Spleen (tissue), 11 donors: ENCODE measurements around the gene ELFN1. TPM values are rescaled to one million over a fixed set of nuclear protein-coding genes. Genes with fewer than 3 reads are reported as not detected.

Experiments
- DNase-seq: peaks from one replicate; pipeline ENCODE4 v3.0.0-alpha.2; 2020
- H3K27ac ChIP-seq, 8 donors: fragments of 200-600 bp; sonication (generic) in 7 of 8; 1 replicate in 4 of 8; 2 replicates in 4 of 8; pipeline versions ENCODE4 v1.5.0 to v1.8.0; 2016 to 2021; ENCODE audit warnings: inconsistent platforms in 4 of 8, mild to moderate bottlenecking in 4 of 8, moderate library complexity in 1 of 8
- H3K27me3 ChIP-seq, 7 donors: fragments of 200-600 bp; sonication (generic) in 6 of 7; replicated peaks in 1 of 7; 1 replicate in 4 of 7; 2 replicates in 3 of 7; pipeline versions ENCODE4 v1.5.0 to v1.8.0; 2016 to 2021; ENCODE audit warnings: inconsistent platforms in 3 of 7, mild to moderate bottlenecking in 1 of 7
- H3K36me3 ChIP-seq, 6 donors: fragments of 200-600 bp; sonication (generic) in 5 of 6; 1 replicate in 4 of 6; 2 replicates in 2 of 6; pipeline versions ENCODE4 v1.5.0 to v1.8.0; 2016 to 2021; ENCODE audit warnings: inconsistent platforms in 2 of 6
- H3K4me1 ChIP-seq, 6 donors: fragments of 200-600 bp; sonication (generic) in 5 of 6; 1 replicate in 3 of 6; 2 replicates in 3 of 6; pipeline versions ENCODE4 v1.5.0 to v1.8.0; 2016 to 2021; ENCODE audit warnings: inconsistent platforms in 3 of 6
- H3K4me3 ChIP-seq, 8 donors: fragments of 200-600 bp; sonication (generic) in 7 of 8; 1 replicate in 4 of 8; 2 replicates in 4 of 8; pipeline versions ENCODE4 v1.5.0 to v1.8.0; 2016 to 2021; ENCODE audit warnings: inconsistent platforms in 4 of 8, mild to moderate bottlenecking in 4 of 8, moderate library complexity in 2 of 8
- H3K9me3 ChIP-seq, 8 donors: fragments of 200-600 bp; sonication (generic) in 7 of 8; 1 replicate in 4 of 8; 2 replicates in 4 of 8; pipeline versions ENCODE4 v1.5.0 to v1.8.0; 2016 to 2021; ENCODE audit warnings: inconsistent platforms in 4 of 8
- CTCF ChIP-seq, 11 experiments: fragments of 200-600 bp in 7 of 11; fragments of 450-650 bp in 4 of 11; sonication (generic) in 4 of 11; IDR thresholded peaks in 8 of 11; conservative IDR thresholded peaks in 3 of 11; 1 replicate in 7 of 11; 2 replicates in 4 of 11; pipeline versions ENCODE4 v1.4.0 to v1.8.0; 2016 to 2021; ENCODE audit warnings: antibody characterized with exemption in 11 of 11, inconsistent platforms in 4 of 11, mild to moderate bottlenecking in 1 of 11
- POLR2A ChIP-seq, 3 donors: fragments of 450-650 bp; IDR thresholded peaks; one replicate each; pipeline ENCODE4 v1.5.1; 2017; ENCODE audit warnings: antibody characterized with exemption in 3 of 3, mild to moderate bottlenecking in 1 of 3
- POLR2AphosphoS5 ChIP-seq, 3 donors: sonication (generic); formaldehyde crosslinking; IDR thresholded peaks; one replicate each; pipeline ENCODE4 v1.5.1; 2017; ENCODE audit warnings: antibody characterized with exemption in 3 of 3
- WGBS, 5 donors: extraction: QIAGEN DNeasy Blood & Tissue Kit in 3 of 5; methylation state at CpG; one replicate each; pipeline versions ENCODE4 v1.1.5 to v1.1.7; 2013 to 2018; 5-methylcytosine and 5-hydroxymethylcytosine counted together
- intact Hi-C: fragments of 100-400 bp; cut with DNase I; formaldehyde crosslinking; loops from one replicate; pipeline ENCODE4 v1.15.0; 2023; ENCODE audit warnings: low total_unique reads
- polyA plus RNA-seq, 3 donors: library from polyadenylated mRNA; stranded (reverse); fragments of 200-250 nt; gene quantifications; one replicate each; pipeline ENCODE4 v1.2.1, GENCODE V29; 2013
- total RNA-seq, 7 donors: library from RNA; depleted of rRNA in 3 of 7; stranded (reverse); fragments of >200 nt in 3 of 7; fragmentation: NEBNext Ultra II Directional in 4 of 7; extraction: Animal tissue kit (Norgen Biotek cat#: 25700) in 4 of 7; gene quantifications; one replicate each; pipeline versions ENCODE4 v1.1.0 to v1.2.1, GENCODE V29; 2016 to 2021
- donor health status: healthy with polysubstance abuse.
- donor health status: DM: no; HTN: no; CAD: no; lungs with moderate emphysema.
- donor health status: DM: no; HTN: no; CAD: no.
- donor health status: Bipolar disorder and iron deficiency.
- donor health status: healthy.
- donor health status: DM: no; HTN: no; CAD: no.
- donor health status: DM: yes; HTN: yes; CAD: no.

ELFN1 gene
- total and polyA plus RNA-seq, 10 donors: 0.22 to 3.9 (median 2.4) TPM

GRCh38 chr7:1696671-1697498 lies 26.8 kb downstream of the ELFN1 start:
- intact Hi-C loops: no loop called here
- H3K4me3 ChIP-seq: no peak overlapping the region
- H3K27me3 ChIP-seq: peaks cover 0 to 17% (median 0%) of the 10 kb centered on the region in 7 donors
- TF ChIP-seq POLR2AphosphoS5 (IDR thresholded peaks at IDR 0.05) (no peak), POLR2A (IDR thresholded peaks at IDR 0.05) (no peak), CTCF (IDR thresholded peaks at IDR 0.05 in 8 of 11, conservative IDR thresholded peaks at IDR 0.05 in 3 of 11) (no peak)
- peak; percentile 58 for DNase-seq
- 68 to 78% (median 69%) methylated on average over 14 to 28 of the region's 28 CpGs for WGBS, 5 donors
- no peak overlapping the region for H3K27ac ChIP-seq
- peaks cover 0 to 11% (median 2%) of the 10 kb centered on the region in 6 donors for H3K4me1 ChIP-seq
- no peaks in the 10 kb centered on the region for H3K36me3 ChIP-seq
- H3K9me3 ChIP-seq: peaks cover 0 to 6% (median 3%) of the 10 kb centered on the region in 8 donors

- no peak for TF ChIP-seq POLR2A (IDR thresholded peaks at IDR 0.05)
- no peak for TF ChIP-seq CTCF (IDR thresholded peaks at IDR 0.05 in 8 of 11, conservative IDR thresholded peaks at IDR 0.05 in 3 of 11)
- no peak for TF ChIP-seq POLR2AphosphoS5 (IDR thresholded peaks at IDR 0.05)
- intact Hi-C loops: no loop called here
- Histone ChIP-seq H3K27me3 (peaks cover 0 to 17% (median 0%) of the 10 kb centered on the region in 7 donors), H3K4me1 (peaks cover 0 to 11% (median 2%) of the 10 kb centered on the region in 6 donors), H3K9me3 (peaks cover 0 to 13% (median 10%) of the 10 kb centered on the region in 8 donors), H3K27ac (no peak overlapping the region), H3K36me3 (no peaks in the 10 kb centered on the region), H3K4me3 (no peak overlapping the region)
- peak; percentile 41 for DNase-seq
- whole genome bisulfite sequencing, 5 donors: 72 to 83% (median 75%) methylated on average over 17 to 18 of the region's 18 CpGs
These were observed 27.5 kb downstream of the ELFN1 start for GRCh38 chr7:1697499-1698125.

GRCh38 chr7:1698201-1698600 lies 28.1 kb downstream of the ELFN1 start:
- 45 to 52% (median 49%) methylated on average over 9 of the region's 9 CpGs for WGBS, 5 donors
- Histone ChIP-seq H3K27ac (no peak overlapping the region), H3K36me3 (no peaks in the 10 kb centered on the region)

More at GRCh38 chr7:1698201-1698600, 28.1 kb downstream of the ELFN1 start:
- no peak for TF ChIP-seq POLR2A (IDR thresholded peaks at IDR 0.05)
- TF ChIP-seq POLR2AphosphoS5 (IDR thresholded peaks at IDR 0.05): no peak
- no peak for TF ChIP-seq CTCF (IDR thresholded peaks at IDR 0.05 in 8 of 11, conservative IDR thresholded peaks at IDR 0.05 in 3 of 11)
- Histone ChIP-seq H3K4me3 (no peak overlapping the region), H3K4me1 (peaks cover 0 to 11% (median 2%) of the 10 kb centered on the region in 6 donors), H3K27me3 (peaks cover 0 to 17% (median 0%) of the 10 kb centered on the region in 7 donors), H3K9me3 (peaks cover 0 to 19% (median 16%) of the 10 kb centered on the region in 8 donors)
- intact Hi-C loops: no loop called here
- peak; percentile 19 for DNase-seq
